NCI-H2107 treated with DMSO at 0.1 percent for 48 hours (cell line): ENCODE results near the gene PARPBP.
"Not testable (repeated sequence)": the region's sequence is repeated elsewhere in the genome, so short reads cannot be mapped to it uniquely, and the experiment has no call there.

Source experiments
- DNase-seq: peaks from one replicate; lab custom pipeline; 2025; ENCODE audit not compliant: unreplicated experiment; lab: John Stamatoyannopoulos, UW

Gene PARPBP

DNA sequence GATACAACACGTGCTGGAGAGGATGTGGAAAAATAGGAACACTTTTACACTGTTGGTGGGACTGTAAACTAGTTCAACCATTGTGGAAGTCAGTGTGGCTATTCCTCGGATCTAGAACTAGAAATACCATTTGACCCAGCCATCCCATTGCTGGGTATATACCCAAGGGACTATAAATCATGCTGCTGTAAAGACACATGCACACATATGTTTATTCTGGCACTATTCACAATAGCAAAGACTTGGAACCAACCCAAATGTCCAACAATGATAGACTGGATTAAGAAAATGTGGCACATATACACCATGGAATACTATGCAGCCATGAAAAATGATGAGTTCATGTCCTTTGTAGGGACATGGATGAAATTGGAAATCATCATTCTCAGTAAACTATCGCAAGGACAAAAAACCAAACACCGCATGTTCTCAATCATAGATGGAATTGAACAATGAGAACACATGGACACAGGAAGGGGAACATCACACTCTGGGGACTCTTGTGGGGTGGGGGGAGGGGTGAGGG, 27.1 kb downstream of the PARPBP start:
- DNase-seq = not testable (repeated sequence)

DNA sequence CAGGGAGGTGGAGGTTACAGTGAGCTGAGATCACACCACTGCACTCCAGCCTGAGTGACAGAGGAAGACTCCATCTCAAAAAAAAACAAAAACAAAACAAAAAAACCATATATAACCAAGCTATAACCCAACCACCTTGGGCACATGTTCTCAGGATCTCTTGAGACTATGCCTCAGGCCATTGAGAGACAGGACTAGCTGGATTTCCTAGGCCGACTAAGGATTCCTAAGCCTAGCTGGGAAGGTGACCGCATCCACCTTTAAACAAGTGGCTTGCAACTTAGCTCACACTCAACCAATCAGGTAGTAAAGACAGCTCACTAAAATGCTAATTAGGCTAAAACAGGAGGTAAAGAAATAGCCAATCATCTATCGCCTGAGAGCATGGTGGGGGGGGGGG, 35.2 kb downstream of the PARPBP start:
- not testable (repeated sequence) for DNase-seq

DNA sequence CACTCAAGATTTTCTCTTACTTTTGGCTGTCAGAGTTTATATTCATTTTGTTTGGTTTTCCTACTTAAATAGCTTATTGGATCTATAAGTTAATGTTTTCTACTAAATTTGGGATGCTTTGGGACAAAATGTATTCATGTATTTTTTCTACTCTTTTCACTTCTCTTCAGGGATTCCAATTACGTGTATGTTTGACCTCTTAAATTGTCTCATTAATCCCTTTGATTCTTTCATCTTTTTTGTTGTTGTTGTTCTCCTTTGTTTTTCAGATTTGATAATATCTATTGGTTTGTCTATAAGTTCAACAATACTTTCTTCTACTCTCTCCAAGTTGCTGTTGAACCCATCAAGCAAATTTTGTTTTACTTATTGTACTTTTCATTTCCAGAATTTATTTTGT, 43.4 kb downstream of the PARPBP start:
- no peak for DNase-seq

DNA sequence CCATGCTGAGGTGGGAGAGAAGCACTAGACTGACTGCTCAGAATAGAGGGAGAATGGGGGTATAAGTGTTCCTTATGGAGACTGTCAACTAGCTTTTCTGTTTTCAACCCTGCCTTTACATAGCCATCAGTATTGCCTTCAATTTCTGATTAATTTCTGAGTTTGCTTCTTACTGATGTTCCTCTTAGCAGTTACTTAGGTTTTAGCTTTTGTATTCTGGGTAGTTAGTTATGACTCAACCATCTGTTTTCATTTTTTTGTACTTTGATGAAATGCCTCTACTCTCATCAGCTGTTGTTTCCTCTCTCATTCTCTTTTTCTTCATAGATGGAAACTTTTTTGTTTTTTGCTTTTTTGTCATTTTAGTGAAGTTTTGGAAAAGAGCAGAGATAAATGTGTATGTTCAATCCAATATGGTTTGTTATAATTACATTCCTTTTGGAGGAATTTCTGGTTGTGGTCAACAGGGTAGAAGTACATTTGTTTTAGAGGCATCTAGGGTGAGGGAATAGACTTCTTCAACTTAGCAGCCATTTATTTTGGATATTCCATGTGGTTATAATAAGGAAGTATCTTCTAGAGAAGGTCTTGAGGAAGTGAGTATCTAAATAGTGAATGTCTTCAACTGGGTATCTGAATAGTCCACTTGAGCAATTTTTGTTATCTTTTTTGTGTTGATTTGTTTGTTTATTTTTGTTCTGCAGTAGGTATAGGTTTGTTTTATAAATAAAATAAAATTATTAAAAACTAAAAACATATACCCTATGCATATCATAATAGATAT, 48.0 kb downstream of the PARPBP start:
- DNase-seq = no peak

DNA sequence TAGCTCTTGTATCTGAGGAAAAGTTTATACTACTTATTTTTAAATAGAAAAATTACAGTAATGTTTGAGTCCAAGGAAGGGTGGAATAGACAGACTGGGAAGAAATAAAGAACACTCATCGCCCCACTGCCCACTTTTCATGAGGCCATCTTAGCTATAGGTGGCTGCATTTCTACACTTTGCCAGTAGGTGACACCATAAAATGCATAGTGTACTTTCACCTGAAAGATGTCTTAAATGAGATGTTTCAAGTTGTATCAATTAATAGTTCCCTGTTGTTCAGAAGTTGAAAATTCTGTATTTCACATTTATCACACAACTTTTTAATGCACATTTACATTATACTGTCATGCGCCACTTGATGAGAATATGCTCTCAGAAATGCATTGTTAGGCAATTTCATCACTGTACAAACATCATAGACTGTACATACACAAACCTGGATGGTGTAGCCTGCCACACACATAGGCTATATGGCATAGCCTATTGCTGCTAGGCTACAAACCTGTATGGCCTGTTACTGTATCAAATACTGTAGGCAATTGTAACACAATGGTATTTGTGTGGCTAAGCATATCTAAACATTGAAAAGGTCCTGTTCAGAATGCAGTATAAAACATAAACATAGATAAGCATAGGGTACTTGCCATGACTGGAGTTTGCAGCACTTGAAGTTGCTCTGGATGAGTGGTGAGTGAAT, 50.1 kb downstream of the PARPBP start:
- DNase-seq = no peak

DNA sequence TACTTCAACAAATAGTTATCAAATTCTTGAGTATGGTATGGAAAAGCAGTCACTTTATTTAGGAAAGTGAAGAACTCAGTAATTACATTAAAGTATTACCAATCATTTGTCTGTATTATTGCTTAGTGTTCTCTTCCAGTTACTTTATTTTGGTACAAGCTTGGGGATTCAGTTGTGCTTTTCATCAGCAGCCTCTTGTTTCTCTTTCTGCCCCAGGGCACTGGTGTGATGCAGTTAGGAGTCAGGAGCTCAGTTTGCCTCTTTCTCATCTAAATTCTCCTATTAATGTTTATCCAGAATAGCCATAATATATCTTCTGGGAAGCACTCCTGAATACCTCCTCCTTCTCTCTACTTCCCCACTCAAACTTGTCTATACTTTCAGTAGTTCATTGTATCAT, 52.0 kb downstream of the PARPBP start:
- no peak for DNase-seq

DNA sequence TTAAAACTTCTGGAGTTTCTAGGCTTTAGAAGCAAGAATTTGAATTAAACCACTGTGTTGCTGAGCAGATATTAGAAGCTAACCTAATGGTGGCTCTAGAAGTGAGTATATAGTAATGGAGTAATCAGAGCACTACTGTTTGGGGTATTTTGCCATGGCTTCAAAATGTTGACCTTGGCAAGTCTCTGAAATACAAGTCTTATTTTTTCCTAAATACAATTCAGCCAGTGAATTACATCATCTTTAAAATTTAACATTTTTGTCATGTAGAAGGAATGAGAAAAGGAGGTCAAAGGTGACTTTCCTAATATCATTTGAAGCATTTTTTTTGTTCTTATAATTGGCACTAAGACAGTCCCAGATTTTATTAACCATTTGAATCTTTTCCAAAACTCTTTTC, 52.5 kb downstream of the PARPBP start:
- no peak for DNase-seq

DNA sequence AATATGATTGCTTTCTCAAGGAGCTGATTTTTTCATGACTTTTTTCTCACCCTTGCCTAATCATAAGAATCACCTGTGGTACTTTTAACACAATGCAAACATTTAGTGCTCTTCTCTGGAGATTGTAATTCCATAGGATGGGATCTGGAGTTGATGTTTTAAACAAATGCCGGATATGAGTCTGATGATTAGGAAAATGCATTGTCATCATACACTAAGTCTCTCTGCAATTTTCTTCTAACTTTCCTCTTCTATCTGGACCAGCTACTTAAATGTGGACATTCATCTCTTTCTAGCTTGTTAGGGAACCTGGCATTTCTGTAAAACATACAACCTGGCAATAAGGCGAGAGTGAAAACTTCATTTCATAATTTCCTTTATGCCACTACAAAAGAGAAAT, 54.1 kb downstream of the PARPBP start:
- no peak for DNase-seq

DNA sequence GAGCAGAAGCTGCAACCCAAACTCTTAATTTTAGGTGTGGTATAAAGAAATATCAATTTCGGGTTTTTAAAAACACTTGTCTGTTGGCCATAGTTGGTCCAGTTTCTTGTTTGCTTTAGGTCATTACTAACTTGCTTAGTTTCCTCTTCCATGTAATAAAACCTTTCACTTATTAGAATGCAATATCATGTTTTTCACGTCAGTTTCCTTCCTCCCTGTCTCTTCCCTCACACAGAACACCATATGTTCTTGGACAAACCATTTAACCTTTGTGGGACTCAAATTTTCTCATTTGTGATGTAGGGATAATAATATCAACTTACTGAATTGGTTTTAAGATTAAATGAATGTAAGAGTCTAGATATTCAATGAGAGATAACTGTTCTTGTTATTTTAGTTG, 54.8 kb downstream of the PARPBP start:
- DNase-seq = no peak

DNA sequence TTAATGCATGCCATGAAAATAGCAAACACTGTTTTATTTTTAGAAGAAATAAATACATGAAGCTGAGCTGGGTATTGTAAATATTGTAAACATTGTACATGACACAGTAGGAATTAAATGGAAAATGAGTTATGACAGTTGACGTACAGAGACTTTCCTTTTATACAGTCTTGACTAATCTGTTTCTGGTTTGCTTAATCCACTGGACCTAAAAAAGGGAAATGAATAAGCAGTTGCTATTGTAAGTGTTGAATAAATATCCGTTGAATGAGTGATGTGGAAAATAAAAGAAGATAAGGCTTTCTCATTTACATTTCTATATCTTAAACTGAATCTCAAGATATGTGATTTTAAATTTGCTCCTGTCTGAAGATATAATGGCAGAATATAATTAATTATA, 62.7 kb downstream of the PARPBP start:
- DNase-seq = no peak

DNA sequence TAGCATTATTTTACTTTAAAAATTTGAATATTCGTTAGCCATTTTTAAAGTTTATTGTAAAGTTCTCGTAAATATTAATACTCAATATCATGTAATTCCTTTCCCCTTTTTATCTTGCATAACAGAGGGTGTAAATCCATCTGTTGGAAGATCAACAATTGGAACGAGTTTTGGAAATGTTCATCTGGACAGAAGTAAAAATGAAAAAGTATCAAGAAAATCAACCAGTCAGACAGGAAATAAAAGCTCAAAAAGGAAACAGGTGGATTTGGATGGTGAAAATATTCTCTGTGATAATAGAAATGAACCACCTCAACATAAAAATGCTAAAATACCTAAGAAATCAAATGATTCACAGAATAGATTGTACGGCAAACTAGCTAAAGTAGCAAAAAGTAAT, 75.8 kb downstream of the PARPBP start:
- DNase-seq = no peak

DNA sequence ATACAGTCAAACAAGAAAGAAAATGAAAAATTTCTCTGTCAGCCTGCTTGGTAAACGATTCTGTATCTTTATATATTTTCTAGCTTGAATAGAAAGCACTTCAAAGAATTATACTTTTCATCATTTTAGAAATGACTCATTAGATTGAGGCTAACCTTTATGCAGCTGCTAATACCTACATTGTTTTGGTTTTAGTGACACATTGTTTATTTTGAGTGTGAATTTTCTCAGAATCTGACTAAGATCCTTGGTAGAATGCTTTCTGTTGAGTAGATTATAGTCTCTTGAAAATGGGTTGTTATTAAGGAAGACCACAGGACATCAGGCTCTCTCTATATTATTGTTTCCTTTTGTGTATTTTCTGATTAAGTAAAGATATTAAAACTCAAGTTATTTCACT, 77.8 kb downstream of the PARPBP start, which contains the start of gene PMCH:
TSS of gene PMCH (minus strand) at position 45 of the 400 bp plus-strand sequence. CDS start 63 bp downstream, outside the sequence.
- DNase-seq = no peak

DNA sequence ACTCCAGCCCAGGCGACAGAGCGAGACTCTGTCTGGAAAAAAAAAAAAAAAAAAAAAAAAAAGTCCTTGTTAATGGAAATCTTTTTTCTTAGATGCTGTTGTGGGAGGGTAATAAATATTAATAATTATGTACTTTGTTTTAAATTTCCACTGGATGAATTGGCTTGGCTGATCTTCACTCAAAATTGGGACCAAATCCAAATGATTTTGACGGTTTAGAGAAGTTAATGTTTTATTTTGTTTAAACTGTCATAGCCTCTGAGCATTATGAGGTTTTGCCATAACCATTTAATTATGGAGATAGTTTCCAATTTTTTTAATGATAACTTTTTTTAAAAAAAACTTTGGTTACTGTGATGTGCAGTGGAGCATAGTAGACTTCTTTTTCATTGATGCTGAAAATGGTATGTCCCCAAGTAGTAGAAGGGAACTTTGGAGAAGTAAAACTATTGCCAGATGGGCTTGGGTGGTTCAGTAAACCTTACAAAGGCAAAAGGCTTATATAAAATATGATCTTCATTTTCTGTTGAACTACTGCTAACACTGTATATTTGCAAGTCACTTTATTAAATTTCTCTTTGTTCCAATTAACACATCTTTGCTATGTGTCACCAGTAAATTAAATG, 81.6 kb downstream of the PARPBP start:
- DNase-seq = no peak

DNA sequence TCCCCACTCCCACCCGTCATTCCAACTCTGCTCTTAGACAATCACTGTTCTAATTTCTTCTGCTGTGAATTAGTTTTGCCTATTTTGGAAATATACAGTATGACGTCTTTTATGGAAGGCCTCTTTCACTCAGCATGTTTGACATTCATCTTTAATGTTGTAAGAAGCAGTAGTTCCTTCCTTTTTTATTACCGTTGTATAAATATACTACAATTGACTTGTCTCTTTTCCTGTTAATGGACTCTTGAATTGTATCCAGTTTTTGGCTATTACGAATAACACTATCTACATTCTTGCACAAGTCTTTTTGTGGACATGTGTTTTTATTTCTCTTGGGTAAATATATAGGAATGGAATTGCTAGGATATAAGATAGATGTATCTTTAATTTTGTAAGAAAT, 82.6 kb downstream of the PARPBP start:
- DNase-seq = no peak

DNA sequence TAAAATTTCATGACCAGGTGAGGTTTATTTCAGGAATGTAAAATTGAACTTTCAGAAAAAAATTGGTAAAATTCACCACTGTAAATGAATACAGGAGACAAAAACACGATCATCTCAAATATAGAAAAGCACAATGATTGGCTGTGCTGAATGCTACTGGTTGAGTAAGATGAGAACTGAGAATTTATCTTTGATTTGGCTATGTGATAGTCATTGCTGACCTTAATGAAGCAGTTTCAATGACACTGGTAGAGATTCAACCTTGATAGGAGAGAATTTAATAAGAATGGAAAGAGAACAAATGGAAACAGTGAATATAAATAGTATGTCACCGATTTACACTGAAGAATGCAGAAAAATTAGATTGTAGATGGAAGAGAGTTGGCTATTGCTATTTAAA, 84.0 kb downstream of the PARPBP start:
- no peak for DNase-seq

DNA sequence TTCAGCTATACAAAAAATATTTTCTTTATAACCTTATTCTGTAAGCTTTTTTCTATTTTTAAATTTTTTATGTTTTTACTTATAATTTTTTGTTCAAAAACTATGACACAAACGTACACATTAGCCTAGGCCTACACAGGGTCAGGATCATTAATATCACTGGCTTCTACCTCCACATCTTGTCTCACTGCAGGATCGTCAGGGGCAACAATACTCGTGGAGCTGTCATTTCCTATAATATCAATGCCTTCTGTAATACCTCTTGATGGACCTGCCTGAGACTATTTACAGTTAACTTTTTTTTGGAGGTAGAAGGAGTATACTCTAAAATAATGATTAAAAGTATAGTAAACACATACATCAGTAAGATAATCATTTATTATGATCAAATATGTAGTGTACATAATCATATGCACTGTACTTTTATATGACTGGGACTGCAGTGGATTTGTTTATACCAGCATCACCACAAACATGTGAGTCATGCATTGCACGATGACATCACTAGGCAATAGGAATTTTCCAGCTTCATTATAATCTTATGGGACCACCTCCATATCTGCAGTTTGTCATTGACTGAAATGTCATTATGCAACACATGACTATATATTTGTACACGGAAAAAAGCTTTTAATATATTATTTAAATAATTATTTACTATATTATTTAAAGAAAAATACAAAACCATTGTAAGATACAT, 96.2 kb downstream of the PARPBP start:
- DNase-seq = no peak

DNA sequence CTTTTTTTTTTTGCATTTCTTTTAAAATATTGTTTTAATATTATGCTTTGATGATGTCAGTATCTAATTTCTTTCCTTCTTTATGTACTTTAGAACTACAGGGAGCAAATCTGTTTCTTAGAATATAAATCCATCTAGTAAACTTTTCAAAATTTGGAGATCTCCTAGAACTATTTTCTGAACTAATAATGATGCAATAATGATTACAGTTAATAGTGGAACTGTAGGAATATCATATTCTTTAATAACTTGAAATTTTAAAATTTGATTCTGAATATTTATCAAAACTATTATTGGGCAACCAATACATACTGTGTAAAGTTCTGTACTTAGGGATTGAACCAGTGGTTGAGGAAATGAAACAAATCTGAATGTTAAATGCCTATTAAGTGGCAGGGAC, 100.8 kb downstream of the PARPBP start:
- DNase-seq = no peak

DNA sequence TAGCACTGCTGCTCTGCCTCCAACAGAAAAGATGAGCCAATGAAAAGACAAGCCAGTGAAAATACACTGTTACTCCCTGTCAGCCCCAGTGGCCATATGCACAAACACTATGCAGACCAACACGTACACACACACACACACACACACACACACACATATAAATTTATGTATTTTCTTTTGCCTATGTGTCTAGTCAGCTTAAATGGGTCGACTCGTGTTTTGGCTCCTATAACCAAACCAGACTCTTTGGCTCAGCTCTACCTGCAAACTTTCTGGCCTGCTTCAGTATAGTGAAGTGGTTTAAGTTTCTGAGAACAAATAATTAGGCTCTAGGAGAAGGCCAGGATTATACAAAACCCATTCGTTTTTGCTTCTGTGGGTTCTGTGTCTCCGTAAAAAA, 108.0 kb downstream of the PARPBP start:
- no peak for DNase-seq

DNA sequence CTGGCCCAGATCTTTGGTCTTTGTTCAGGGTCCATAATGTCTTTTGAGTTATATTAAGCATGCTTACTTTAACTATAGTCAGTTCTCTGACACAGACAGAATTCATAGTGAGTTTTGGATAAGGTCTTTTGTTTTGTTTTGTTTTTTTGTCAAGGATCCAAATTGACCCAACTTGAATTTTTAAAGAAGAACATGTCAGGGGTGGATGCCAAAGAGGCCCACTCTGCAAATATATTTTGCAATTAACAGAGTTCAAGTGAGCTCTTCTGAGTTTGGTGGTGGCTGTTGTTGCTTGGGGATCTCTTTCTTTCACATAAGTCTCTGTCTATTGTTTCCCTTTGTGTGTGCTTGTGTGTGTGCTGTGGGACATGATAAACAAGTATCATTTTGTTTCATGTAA, 112.1 kb downstream of the PARPBP start:
- DNase-seq = no peak

DNA sequence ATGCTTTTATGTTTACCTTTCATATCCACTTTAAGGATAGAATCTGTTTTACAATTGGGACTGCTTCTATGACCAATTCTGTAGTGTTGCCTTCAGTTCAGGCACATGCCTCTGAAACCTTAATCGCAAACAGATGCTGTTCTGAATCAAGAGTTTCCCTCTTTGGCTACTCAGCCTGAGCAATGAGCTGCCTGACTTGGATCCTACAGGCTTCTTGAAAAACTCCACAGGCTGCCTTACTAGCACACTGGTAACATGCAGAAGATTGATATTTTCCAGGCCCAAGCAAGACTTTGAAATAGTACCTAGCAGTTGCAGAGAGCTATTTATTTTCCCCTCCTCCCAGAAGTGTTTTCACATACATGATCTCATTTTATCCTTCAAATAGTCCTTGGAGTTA, 112.5 kb downstream of the PARPBP start:
- no peak for DNase-seq

DNA sequence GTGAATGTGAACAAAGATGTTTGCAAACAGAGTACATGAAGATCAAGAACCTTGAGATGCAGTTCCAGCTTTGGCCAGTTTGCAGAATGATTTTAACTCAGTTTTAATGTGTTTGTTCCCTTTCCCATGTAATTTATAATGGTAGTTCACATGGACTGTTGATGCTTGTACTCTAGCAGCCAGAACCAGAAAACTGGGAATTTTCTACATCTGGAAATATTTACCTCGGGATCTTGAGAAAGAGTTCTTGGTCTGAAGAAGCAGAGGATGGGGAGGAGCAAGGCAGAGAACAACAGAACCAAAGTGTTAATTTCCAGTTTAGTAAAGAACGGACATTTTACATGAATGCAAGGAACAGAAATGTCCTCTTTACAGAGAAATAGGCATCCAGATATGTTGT, 114.6 kb downstream of the PARPBP start:
- no peak for DNase-seq
